C4-2B (cell line): ENCODE results near the gene MSL3B.

Experiments
- H3K27ac ChIP-seq: fragments of 450-650 bp; 2 replicates; pipeline ENCODE4 v1.5.1; 2017
- CTCF ChIP-seq: fragments of 450-650 bp; conservative IDR thresholded peaks from 2 replicates; pipeline ENCODE4 v1.5.1; 2017; ENCODE audit warnings: mild to moderate bottlenecking
- ZFX ChIP-seq: fragments of 450-650 bp; IDR thresholded peaks from 2 replicates; pipeline ENCODE4 v1.6.1; 2017

MSL3B gene

GRCh38 chr2:233867993-233868532 is at the start of gene MSL3B:
TSS of gene MSL3B (minus strand) at chr2:233868386.
- peak; percentile 52; the same call in 1 of the 2 replicates for TF ChIP-seq ZFX
- no peak for TF ChIP-seq CTCF
- peak within 1 kb of the TSS; percentile 82 for H3K27ac ChIP-seq

GRCh38 chr2:233917116-233917515 is 48.9 kb upstream of the MSL3B start, which contains the start of gene TRPM8:
TSS of gene TRPM8 (plus strand) at chr2:233917373. CDS start at chr2:233926538, 9,165 bp downstream.
- no peak for TF ChIP-seq CTCF
- no peak for TF ChIP-seq ZFX
- no peak within 1 kb of the TSS for H3K27ac ChIP-seq

- no peak overlapping the region for H3K27ac ChIP-seq
- TF ChIP-seq ZFX (no peak), CTCF (peak; percentile 69)
Observed at GRCh38 chr2:233915128-233915527, 46.9 kb upstream of the MSL3B start.

GRCh38 chr2:233912691-233913423 is 44.7 kb upstream of the MSL3B start:
- no peak overlapping the region for H3K27ac ChIP-seq
- no peak for TF ChIP-seq CTCF
- no peak for TF ChIP-seq ZFX

- H3K27ac ChIP-seq, result no peak overlapping the region
- TF ChIP-seq CTCF (no peak), ZFX (no peak)
Observed at GRCh38 chr2:233907627-233908026, 39.4 kb upstream of the MSL3B start.

- TF ChIP-seq CTCF (no peak), ZFX (no peak)
Observed at GRCh38 chr2:233905945-233906344, 37.8 kb upstream of the MSL3B start.

GRCh38 chr2:233901884-233902283 is 33.7 kb upstream of the MSL3B start:
- TF ChIP-seq CTCF, result no peak
- no peak for TF ChIP-seq ZFX
- H3K27ac ChIP-seq, result no peak overlapping the region

More at GRCh38 chr2:233905945-233906344, 37.8 kb upstream of the MSL3B start:
- H3K27ac ChIP-seq, result no peak overlapping the region
